Natural killer cell treated with Interleukin-12 subunit alpha and Interleukin-12 subunit beta and Interleukin-15 and Interleukin-18, amount 100 ng/mL, for 72 hours (primary cell): Measurements from ENCODE around the gene OR13F1. TPM values are rescaled to one million over a fixed set of nuclear protein-coding genes. Genes with fewer than 3 reads are reported as not detected.

Source experiments
- ATAC-seq, 2 donors: fragments of 150-1000 bp; cut with Tn5 transposase in 1 of 2; sonication (Bioruptor Pico), chemical (Tn5 transposase) in 1 of 2; 2 replicates each; pipeline ENCODE4 v1.10.0; 2021
- DNase-seq: peaks from one replicate; pipeline ENCODE4 v3.0.0; 2022; ENCODE audit warnings: low spot score
- H3K27ac Mint-ChIP-seq, 2 donors: 1 replicate in 1 of 2; 2 replicates in 1 of 2; pipeline ENCODE4 v1.8.0; 2022; ENCODE audit warnings: mixed read lengths in 2 of 2, mild to moderate bottlenecking in 1 of 2, moderate library complexity in 1 of 2
- H3K27me3 Mint-ChIP-seq, 2 donors: 1 replicate in 1 of 2; 2 replicates in 1 of 2; pipeline ENCODE4 v1.8.0; 2022; ENCODE audit warnings: mixed read lengths in 2 of 2
- H3K36me3 Mint-ChIP-seq: one replicate; pipeline ENCODE4 v1.8.0; 2022; ENCODE audit warnings: mixed read lengths
- H3K4me1 Mint-ChIP-seq, 2 donors: 1 replicate in 1 of 2; 2 replicates in 1 of 2; pipeline ENCODE4 v1.8.0; 2022; ENCODE audit warnings: low read depth in 2 of 2, mixed read lengths in 2 of 2, mild to moderate bottlenecking in 1 of 2
- H3K4me3 Mint-ChIP-seq: one replicate; pipeline ENCODE4 v1.8.0; 2022; ENCODE audit warnings: mixed read lengths
- H3K9me3 Mint-ChIP-seq: 2 replicates; pipeline ENCODE4 v1.8.0; 2022; ENCODE audit warnings: mixed read lengths
- total RNA-seq, 2 donors: library from RNA; stranded (reverse); gene quantifications; one replicate each; pipeline ENCODE4 v1.2.3, GENCODE V29; 2022

Gene OR13F1
- total RNA-seq, 2 donors from 2014 or later = not detected

- Mint-ChIP-seq H3K9me3 (peaks cover 9% of the 10 kb centered on the region), H3K4me3 (no peak overlapping the region), H3K4me1 (no peaks in the 10 kb centered on the region), H3K27me3 (no peaks in the 10 kb centered on the region), H3K36me3 (no peaks in the 10 kb centered on the region), H3K27ac (no peak overlapping the region)
- ATAC-seq (no peak), DNase-seq (no peak)
These were observed 49.2 kb downstream of the OR13F1 start for GRCh38 chr9:104553261-104553660.

Other genes starting within 250 kb of the OR13F1 start
- gene OR13C4, start 22.9 kb downstream of the OR13F1 start, total RNA-seq = not detected
- not detected for gene OR13C3, start 32.6 kb downstream of the OR13F1 start, total RNA-seq
- not detected for gene OR13C8, start 64.9 kb downstream of the OR13F1 start, total RNA-seq
- not detected for gene OR13C5, start 95.2 kb downstream of the OR13F1 start, total RNA-seq
- not detected for gene OR13C2, start 101.4 kb downstream of the OR13F1 start, total RNA-seq
- not detected for gene OR13C9, start 113.9 kb downstream of the OR13F1 start, total RNA-seq
- gene OR13D1, start 190.3 kb downstream of the OR13F1 start, total RNA-seq = not detected
- gene NIPSNAP3A, start 243.4 kb downstream of the OR13F1 start, total RNA-seq = 1 to 10 TPM; 5.6 to 7.7 TPM